Brain pericyte (primary cell): ENCODE data around the gene RRAS.

Source experiments
- DNase-seq: peaks from one replicate; pipeline ENCODE4 v3.0.0-alpha.2; 2012; ENCODE audit warnings: low read depth, low spot score

RRAS gene

GRCh38 chr19:49595819-49596404 lies 44.0 kb downstream of the RRAS start:
- no peak for DNase-seq

GRCh38 chr19:49594993-49595818 lies 44.7 kb downstream of the RRAS start:
- no peak for DNase-seq

GRCh38 chr19:49594157-49594992 lies 45.6 kb downstream of the RRAS start:
- DNase-seq: no peak

GRCh38 chr19:49593233-49594113 lies 46.5 kb downstream of the RRAS start:
- DNase-seq: peak; percentile 77

GRCh38 chr19:49592486-49593232 lies 47.3 kb downstream of the RRAS start:
- DNase-seq: no peak

GRCh38 chr19:49591731-49592485 lies 48.0 kb downstream of the RRAS start:
- DNase-seq: no peak

GRCh38 chr19:49590971-49591730 lies 48.8 kb downstream of the RRAS start, which contains the start of gene PRR12:
Gene PRR12, plus strand, starts transcription at chr19:49591182. Its CDS starts 473 bp downstream, at chr19:49591655.
- no peak for DNase-seq

GRCh38 chr19:49590071-49590970 lies 49.6 kb downstream of the RRAS start:
- DNase-seq: peak; percentile 80

GRCh38 chr19:49589502-49589905 lies 50.4 kb downstream of the RRAS start:
- no peak for DNase-seq

- DNase-seq: no peak
Observed at GRCh38 chr19:49588365-49589122, 51.4 kb downstream of the RRAS start.

GRCh38 chr19:49587227-49587626 lies 52.7 kb downstream of the RRAS start:
- no peak for DNase-seq
